ENCODE results near the gene RAB5IF.
A peak's percentile ranks its signal among the peaks of the same experiment; 100 is the strongest.
"Not testable (repeated sequence)": the region's sequence is repeated elsewhere in the genome, so short reads cannot be mapped to it uniquely, and the experiment has no call there.

RAB5IF gene

DNA sequence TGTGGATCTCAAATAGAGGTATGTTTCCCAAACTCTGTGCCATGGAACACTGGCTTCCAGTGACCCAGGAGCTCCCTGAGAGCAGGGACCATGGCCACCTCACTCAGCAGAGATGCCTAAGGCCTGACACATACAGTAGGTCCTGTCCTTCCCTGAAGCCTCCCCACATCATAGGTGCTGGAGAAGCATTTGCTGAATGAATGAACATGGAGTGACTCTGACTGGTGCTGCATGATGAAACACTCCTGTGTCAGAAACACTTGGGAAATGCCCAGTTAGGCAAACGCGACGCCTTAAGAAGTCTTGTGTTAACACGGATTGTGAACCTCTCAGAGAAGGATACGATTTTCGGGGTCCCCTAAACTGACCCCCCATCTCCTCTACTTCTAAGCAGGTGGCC lies 26.1 kb downstream of the RAB5IF start:
- no peak for DNase-seq

DNA sequence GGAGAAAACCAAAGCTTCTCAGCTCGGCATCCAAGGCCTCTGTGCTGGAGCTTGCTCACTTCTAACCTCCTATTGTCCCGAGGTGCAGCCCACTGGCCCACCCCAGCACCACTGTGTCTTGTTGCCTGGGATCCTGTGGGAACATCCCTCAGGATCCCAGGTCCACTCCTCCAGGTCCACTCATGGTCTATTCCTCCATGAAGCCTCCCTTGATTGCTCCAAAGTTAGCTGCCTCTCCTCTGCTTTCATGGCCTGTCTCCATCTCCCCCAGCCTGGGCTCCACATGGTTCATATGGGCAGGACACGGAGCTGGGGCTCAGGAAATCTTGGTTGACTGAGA lies 26.5 kb downstream of the RAB5IF start:
- no peak for DNase-seq

DNA sequence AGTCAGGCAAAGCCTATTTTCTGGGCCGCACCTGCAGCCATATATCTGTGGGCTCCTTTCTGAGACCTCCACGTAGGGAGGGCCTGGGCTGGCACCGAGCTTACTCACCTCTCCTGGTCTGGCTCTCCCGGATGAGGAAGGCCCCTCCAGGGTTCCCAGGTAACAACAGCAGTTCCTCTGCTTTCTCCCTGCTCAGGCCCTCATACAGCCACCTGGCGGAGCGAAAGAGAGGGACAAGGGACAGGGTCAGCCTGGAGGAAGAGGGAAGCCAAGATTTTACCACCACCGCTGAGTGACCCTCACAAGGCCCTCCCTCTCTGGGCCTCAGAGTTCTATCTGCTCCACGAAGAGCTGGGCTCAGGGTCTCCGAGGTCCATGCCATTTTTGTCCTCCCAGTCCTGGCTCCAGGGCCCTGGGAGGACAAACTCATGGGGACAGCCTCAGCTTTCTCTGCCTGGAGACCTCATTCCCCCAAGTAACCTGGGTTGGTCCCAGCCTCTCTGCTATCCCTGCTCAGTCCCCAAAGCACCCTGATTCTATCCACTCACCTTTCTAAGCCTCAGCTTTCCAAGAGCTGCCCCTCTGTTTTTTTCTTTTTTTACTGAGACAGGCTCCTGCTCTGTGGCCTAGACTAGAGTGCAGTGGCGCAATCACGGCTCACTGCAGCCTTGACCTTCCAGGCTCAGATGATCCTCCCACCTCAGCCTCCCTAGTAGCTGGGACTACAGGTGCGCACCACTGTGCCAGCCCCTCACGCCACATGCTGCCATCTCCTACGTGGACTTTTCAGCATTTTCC lies 27.1 kb downstream of the RAB5IF start:
- DNase-seq: no peak

DNA sequence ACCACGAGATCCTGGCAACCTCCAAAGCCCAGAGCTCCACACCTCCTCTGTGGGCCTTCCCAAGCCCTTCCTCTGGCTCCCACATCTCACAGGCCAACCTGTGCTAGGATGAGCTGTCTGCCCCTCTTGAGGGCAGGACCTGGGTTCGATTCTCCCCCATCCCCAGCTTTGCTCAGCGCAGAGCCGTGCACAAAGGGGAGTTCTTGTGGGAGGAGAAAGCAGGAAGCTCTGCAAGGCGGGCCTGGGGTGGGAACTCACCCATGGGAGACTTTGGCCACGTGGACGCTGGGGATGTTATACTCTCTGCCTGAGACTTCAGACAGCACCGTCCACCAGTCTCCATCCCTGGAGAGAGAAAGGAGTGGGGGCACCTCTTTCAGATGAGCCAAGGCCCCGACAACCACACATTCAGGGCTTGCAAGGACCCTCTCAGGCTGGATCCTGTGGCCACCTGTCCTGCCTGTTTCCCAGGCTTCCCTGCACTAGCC lies 27.8 kb downstream of the RAB5IF start:
- DNase-seq: no peak

DNA sequence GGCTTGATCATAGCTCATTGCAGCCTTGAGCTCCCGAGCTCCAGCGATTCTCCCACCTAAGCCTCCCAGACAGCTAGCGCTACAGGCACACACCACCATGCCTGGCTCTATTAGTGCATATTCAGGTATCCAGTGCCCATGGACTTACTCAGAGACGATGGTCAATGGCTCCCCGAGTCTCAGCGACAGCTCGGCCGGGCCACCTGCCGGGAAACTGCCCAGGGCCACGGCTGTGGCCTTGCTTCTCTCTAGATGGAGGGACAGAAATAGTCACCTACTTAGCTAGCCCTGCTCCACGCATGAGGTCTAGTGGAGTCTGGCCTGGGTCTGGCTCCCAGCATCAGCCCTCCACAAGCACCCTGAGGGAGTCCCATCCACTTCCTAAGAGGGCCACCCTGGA lies 28.8 kb downstream of the RAB5IF start:
- no peak for DNase-seq

DNA sequence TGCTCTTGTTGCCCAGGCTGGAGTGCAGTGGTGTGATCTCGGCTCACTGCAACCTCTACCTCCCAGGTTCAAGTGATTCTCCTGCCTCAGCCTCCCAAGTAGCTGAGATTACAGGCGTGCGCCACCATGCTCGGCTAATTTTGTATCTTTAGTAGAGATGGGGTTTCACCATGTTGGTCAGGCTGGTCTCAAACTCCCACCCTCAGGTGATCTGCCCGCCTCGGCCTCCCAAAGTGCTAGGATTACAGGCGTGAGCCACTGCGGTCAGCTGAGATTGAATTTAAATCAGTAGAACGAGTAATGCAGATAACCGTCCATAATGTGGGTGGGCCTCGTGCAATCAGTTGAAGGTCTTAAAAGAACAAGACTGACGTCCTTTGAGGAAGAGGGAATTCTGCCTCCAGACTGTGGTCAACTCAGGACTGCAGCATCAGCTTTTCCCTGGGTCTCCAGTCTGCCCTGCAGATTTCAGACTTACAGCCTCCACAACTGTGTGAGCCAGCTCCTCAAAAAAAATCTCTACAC lies 33.4 kb downstream of the RAB5IF start:
- DNase-seq: not testable (repeated sequence)

DNA sequence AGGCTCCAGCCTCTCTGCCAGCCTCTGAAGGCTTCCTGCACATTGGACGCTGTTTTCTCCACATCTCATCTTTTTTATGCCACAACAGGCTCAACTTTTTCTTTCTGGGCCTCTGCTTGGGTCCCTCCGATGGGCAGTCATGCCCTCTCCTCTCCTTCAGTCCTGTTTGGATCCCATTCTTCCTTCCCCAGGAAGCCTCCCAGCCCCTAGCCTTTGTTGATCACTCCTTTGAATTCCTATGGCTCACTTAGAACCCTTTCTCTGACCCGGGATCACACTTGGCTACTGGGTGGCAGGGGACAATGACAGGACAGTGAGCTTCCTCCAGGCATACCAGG lies 35.9 kb downstream of the RAB5IF start:
- no peak for DNase-seq

DNA sequence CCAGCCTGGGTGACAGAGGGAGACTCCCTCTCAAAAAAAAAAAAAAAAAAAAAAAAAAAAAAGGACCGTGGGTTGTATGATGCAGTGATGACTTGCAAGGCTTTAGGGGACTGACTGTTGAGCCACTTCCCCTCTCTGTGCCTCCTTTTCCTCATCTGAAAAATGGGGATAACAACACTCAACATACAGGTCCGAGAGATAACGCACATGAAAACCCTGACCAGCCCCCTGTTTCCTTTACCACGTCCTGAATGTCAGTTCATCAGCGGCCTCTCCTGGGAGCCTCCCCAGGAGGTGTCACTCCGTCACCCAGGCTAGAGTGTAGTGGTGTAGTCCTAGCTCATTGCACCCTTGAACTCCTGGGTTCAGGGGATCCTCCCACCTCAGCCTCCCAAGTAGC lies 36.6 kb downstream of the RAB5IF start:
- DNase-seq: no peak

DNA sequence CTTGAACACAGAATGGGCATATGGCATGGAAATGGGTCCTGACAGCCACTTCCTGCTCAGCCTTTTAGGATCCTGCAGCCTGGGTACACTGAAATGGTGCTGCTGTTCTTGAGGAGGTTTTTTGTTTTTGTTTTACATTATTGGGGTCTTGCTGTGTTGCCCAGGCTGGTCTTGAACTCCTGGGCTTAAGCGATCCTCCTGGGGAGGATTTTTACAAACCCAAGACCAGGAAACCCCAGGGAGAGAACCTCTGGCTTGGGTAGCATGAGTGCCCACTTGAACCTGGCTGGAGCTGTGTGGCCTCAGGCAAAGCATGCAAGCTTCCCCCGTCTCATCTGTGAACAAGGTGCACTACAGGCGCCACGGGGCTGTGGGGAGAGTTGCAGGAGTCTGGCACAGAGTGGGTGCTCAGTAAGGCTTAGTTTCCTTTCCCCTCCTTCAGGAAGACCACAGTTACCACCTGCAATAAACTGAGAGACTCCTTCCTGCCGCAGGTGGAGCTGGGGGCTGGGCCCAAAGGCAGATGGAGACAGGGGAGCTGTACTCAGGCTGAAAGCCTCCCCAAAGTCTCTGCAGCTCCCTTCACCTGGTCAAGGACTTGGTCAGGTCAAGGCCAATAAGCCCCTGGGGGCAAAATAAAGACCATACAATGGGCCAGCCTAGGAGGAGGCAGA lies 38.6 kb downstream of the RAB5IF start:
- peak; percentile 75 for DNase-seq

DNA sequence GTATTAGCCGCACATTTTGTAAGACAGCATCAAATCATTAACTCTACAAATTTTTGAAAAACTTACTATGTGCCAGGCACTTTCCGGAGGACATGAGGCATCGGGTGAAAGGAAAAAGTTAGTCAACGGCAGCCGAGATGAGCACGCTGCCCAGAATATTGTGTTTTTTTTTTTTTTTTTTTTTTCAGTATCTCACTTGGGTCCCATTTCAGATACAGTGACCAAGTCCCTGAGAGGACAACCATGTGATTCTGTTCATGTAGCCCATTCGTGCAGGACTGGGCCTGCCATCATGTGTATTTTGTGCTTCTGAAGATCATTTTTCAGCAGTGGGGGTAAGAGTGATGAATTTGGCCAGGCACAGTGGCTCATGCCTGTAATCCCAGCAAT lies 39.1 kb downstream of the RAB5IF start:
- DNase-seq: peak; percentile 38

DNA sequence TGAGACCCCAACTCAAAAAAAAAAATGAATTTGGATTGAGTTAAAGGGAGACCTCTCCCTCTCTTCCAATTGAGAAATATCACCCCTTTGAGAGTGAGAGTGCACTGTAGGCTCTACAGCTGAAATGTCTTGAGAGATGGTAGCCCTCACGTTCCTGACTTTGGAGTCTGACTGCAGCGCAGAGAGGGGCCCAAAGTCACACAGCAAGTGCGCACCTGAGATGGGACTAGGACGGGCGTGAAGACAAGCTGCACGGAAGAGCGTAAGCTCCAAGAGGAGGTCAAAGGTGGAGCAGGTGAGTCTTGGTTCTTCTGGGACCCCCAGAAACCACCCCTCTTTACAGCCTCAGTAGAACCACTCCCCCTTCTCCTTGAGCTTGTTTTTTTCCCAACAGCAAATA lies 39.8 kb downstream of the RAB5IF start:
- DNase-seq: peak; percentile 30

DNA sequence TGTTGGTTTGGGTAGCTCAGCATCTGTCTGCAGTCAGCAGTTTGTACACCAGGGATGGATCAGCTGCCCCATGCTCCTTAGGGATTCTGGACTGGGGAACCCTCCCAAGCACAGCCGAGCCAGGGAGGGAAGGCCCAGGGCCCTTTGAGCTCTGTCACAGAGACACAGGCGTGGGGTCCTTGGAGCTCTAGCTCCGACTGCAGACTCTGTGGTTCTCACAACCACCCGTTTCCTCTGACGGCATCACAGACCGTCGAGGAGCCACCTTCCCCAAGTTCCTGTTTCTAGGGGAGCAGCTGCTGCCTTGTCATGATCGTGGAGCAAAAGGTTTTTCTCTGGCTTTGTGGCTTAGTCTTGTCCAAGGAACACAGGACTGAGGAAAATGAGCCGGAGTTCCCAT lies 40.4 kb downstream of the RAB5IF start, which contains the start of gene SLA2:
Gene SLA2 (minus strand): TSS at position 199 of the 400 bp plus-strand sequence. CDS start 4,861 bp downstream, outside the sequence.
- DNase-seq: peak; percentile 78

DNA sequence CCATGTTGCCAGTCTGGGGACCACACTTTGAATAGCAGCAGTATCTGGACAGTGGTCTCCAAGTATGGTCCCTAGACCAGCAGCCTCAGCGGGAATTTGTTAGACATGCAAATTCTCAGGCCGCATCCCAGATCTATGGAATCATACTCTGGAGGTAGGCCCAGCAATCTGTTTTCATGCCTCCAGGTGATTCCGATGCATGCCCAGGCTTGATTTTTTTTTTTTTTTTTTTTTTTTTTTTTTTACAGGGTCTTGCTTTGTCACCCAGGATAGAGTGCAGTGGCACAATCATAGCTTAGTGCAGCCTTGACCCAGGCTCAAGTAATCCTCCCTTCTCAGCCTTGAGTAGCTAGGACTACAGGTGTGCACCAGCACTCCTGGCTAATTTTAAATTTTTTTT lies 41.1 kb downstream of the RAB5IF start:
- no peak for DNase-seq

DNA sequence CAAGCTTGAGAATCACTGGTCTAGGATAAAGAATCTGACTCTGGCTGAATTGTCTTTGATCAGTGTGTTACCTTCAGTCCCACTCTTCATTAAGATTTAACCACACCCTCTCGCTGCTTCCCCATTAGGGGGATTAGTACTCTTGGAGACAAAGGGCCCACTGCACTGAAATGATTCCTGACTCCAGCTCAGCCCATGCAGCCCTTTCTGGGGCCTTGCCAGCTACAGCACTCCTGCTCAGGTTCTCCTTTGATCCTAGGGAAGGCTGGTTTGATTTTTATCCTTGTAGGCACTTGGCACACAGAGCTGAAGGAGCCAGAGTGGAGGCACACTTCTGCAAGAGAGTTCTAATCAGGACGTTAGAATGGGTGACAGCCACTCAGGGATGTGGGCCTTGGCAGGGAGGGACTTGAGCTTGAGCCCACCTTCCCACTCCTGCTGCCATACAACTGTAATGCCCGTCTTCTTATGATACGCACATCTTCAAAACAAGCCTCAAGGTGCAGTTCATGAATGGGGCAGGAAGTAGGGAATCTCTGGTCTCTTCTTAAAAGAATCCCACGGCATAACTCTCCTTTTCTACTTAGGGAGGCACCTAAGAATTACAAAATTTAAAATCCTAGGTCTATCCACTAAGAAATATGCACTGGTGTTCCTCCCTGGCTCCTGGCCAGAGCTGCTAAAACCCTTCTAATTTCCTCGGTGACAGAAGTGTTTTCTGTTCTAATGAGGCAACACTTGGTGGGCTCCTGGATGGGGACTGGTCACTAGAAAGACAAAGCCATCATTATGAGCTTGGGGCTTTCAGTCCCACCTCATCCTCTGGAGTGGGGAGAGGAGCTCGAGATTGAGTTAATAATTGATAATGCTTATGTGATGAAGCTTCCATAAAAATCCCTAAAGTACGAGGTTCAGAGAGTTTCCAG lies 41.9 kb downstream of the RAB5IF start:
- no peak for DNase-seq

DNA sequence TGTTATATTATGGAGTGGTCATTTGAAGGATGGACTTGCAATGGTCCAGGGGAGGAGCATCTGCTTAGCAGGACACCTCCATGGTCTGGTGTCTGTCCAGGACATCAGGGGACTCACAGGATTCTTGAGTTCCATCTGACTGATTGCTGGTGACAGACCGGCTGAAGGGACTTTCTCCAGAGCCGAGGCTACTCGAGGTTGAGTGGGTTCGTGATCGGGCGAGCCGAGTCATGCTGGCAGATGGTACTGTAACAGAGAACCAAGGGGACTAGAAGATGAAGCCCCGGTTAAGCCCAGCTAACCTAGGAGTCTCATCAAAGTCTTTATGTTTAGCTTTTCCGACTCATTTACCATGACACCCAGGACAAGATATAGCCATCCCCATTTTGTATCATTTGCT lies 47.9 kb downstream of the RAB5IF start:
- DNase-seq: no peak

DNA sequence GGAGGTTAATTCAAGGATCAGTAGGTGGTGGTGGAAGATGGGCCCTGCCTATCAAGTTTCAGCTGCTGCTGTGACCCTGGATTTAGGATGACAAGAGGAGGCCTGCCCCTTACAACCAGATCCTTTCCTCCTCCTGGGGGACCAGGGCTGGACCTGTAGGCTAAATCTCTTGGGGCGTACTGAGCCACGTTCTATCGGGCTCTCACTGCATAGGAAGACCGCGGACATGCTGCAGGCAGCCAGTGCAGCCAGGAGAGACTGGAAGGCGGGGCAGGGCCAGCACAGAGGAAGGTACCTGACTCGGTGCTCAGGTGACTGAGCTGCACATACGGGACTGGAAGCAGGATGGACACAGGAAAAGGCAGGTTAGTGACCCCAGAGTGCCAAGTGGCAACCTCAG lies 48.9 kb downstream of the RAB5IF start:
- DNase-seq: no peak

DNA sequence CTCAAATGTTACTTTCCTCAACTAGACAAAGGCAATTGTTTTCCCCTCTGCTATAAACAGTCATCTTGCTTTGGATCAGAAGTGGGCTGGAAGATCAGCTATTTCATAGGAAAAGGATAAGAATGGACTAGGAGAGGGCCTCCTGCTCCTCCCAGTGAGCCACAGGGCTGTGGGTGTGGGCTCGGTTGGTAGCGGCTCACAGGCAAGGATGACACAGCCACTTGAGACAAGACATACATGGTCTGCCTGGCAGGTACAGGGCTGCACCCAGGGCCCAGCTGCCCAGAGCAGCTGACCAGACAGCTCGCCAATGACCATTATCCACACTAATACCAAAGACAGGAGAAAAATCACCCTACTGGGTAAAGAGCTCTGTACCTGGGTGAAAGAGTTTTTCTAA lies 49.4 kb downstream of the RAB5IF start:
- DNase-seq: no peak

DNA sequence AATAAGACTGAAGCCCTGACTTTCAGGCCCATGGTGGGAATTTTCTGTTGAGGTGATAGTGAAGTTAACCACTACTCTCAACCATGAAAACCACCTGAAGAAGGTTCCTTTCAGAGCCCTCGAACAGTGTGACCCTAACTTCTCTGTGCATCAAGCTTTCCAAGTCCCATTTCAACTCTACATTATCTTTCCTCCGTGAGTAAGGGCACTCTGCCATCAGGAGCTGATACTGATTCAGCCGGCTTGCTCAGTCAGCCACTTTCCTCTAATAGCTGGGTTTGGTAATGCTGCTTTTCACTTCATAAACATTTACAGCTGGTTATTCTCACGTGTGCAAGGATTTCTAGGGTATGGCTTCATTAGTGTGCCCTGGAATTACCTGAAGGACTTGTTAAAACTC lies 51.2 kb downstream of the RAB5IF start:
- DNase-seq: no peak

DNA sequence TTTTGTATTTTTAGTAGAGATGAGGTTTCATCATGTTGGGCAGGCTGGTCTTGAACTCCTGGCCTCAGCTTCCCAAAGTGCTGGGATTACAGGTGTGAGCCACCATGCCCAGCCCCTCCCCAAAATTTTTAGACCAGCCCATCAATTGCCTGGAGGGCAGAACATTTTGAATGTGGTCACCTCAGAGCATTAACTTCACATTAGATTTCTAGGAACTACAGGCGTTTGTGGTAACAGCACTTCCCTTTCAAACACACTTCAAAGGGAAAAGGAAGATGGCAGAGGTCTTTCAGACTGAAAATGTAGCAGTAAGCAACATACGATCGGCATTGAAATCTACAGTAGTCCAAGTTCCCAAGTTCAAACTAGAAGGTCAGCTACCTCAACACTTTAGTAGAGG lies 52.7 kb downstream of the RAB5IF start:
- DNase-seq: no peak
